GM19452 (cell line): ENCODE data around the gene UNC13A.

Source experiments
- ATAC-seq: cut with Tn5 transposase; IDR thresholded peaks from one replicate; pipeline ENCODE4 v1.9.1; 2021; ENCODE audit not compliant: unreplicated experiment

Gene UNC13A

DNA sequence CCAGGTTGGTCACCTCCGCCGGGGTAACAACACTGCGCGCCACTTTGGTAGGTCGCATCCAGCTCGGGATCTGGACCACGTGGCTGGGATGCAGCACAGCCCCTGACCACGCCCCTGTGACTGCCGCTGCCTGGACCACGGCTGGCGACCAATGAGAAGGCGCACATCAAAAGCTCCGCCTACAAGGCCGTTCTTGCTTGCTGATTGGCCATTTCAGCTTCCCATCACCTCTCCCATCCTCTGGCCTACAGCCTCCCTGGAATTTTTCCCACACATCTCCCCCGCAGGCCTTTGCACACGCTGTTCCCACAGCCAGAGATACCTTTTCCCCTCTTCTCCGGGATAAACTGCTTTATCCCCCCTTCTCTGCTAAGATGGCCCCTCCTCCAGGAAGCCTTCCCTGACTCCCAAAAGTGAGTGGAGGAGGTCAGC is 18.6 kb upstream of the UNC13A start:
- ATAC-seq: no peak

DNA sequence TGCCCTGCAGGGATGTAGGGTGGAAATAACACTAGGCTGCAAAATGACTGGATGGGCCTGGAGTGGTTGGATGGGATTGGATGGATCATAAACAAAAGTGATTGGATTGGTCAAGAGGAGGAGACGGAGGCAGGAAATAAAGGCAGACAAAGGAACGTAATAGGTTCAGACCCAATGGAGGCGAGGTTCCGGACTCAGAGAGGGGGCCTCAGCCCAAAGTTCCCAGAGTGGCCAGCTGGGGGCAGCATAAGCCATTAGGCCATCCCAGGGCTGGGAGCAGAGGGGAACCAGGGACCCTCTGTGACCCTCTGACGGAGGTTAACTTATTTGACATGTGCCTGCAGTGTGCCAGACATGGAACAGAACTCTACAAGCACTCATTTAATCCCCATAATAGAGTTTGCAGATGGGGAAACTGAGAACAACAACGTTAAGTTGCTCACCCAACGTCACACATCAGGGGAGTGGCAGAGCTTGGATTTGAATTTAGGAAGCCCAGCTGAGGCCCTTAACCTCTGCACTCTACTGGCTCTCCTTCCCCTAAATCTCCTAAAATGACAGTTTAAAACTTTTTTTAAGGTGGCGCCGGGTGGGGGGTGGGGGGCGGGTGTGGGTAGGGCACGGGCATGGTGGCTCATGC is 15.8 kb upstream of the UNC13A start:
- ATAC-seq: no peak

DNA sequence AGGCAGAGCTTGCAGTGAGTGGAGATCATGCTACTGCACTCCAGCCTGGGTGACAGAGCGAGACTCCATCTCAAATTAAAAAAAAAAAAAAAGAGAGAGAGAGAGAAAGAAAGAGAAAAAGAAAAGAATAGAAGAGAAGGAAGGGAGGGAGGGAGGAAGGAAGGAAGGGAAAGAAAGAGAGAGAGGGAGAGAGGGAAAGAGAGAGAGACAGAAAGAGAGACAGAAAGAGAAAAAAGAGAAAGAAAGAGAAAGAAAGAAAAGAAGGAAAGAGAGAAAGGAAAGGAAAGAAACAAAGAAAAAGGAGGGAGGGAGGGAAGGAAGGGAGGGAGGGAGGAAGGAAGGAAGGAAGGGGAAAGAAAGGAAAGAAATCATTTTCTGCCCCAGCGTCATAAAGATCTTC is 7.0 kb upstream of the UNC13A start:
- ATAC-seq: no peak

DNA sequence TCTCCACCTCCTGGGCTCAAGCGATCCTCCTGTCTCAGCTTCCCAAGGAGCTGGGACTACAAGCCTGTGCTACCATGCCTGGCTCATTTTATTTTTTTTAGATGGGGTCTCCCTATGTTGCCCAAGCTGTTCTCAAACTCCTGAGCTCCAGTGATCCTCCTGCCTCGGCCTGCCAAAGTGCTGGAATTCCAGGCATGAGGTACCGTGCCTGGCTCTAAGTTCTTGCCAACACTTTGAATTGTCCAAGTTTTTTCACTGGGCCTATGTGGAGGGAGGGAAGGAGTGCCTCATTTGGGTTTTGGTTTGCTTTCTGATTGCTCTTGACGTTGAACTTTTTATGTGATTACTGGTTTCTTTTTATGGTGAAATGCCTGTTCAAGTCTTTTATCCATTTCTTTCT is 4.4 kb upstream of the UNC13A start:
- ATAC-seq: no peak

DNA sequence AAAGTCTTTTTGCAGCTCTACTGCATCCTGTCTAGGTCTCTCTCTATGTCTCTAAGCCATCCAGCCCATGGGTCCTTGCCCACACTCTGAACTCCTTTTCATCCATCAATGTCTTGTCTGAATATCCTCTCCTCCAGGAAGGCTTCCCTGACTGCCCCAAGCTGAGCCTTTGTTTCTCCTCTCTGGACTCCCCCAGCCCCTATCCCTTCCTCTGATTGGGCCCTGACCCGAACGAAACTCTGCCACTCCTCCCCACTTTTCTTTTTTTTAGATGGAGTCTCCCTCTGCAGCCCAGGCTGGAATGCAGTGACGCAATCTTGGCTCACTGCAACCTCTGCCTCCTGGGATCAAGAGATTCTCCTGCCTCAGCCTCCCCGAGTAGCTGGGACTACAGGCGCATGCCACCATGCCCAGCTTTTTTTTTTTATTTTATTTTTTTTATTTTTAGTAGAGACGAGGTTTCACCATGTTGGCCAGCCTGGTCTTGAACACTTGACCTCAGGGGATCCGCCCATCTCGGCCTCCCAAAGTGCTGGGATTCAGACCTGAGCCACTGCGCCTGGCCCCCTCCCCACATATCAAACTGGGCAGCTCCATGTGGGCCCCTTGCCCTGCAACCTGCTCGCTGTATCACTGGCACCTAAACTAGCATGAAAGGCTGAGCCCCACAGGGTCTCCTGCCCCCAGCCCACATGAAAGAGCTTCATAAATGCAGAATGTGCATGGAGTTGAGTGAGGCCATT is 870 bp upstream of the UNC13A start:
- ATAC-seq: no peak

DNA sequence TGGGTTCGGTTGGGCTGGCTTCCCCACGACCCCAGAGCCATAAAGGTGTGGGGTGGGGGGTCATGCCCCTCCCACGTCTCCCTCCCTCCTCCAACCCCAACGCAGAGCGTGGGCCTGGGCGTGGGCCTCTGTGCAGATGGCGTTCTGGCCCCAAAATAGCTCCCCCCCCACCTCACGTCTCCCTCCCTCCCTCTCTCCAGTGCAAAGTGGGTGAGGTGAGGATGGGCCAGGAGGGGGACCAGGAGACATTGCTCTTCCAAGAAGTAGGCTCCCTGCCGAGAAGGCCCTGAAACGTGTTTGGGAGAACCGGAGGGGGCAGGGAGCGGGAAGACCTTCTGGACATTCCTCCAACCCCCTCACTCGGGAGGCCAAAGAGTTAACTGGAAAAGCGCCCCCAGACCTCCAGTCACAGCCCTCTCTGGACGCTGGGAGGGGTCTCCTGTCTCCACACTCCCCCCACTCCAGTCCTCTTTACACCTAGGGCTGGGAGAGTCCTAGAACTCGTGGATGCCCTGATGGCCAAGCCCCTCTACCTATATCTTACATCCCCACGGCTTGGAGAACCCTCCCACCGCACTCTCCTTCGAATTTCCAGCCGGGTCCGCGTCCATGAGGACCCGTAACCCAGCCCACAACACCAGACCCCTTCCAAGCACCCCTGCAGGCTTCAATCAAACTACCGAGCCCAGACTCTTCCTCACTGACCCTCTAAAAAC is 855 bp downstream of the UNC13A start:
- ATAC-seq: no peak

DNA sequence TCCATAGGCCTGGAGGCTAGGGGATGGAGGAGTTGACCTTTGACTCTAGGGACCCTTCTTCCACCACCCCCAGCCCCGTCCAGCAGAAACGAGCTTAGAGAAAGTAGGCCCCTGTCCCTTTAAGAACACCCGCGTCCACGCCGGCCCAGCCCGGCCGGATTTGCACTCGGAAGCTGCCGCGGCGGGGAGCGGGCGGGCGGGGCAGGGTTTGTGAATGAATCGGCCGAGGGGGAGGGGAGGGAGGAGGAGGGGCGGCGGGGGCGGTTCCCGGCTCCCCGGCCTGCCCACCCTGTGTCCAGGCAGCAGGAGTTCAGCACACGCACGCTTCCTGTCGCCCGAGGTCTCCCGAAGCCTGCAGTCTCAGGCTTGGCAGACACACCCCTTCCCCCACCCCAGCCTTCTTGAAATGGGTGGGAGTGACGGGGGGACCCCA is 1.5 kb downstream of the UNC13A start:
- ATAC-seq: no peak

DNA sequence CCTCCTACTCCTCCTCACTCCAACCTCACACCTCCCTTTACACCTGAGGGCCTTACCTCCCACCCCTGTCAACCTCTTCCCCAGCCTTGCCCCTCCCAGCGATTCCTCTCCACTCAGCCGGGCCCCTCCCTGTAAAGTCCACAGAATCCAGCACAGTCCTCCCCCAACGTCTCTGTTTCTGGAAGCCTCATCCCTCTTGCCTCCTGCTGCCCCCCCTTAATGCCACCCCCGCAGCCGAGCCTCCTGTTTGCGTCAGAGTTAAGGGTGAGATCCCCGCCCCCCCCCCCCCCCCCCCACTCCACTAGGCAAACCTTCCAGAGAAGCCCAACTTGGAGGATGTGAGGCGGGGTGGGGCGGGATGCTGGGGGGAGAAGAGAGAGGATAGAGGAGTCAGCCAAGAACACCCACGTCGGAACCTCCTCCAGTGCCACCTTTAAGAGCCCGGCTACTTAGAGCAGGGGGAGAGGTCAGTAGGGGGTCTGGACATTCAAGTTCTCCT is 2.1 kb downstream of the UNC13A start:
- ATAC-seq: no peak

DNA sequence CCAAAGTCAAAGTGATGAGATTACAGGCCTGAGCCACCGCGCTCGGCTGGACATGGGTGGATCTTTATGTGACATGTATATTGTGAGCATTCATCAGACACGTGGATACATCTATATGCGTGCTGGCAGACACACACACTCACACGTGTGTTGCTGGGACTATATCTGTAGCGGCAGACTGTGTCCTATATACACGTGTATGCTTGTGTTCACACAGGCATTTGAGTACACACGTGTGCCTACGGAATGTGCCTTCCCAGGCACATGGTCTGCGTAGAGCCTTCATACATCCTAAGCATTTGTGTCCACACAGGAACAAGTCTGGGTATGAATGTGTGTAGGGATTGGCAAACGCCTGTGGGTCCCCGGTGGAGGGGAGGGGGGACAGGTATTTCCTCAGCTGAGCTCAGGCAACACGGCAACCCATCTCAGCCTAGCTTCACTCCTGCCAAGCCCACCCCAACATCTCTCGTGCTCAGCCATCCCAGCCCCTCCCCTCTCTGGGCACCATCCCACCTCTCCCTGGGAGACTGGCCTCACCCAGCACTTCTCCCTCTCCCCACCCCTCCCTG is 2.6 kb downstream of the UNC13A start:
- ATAC-seq: no peak

DNA sequence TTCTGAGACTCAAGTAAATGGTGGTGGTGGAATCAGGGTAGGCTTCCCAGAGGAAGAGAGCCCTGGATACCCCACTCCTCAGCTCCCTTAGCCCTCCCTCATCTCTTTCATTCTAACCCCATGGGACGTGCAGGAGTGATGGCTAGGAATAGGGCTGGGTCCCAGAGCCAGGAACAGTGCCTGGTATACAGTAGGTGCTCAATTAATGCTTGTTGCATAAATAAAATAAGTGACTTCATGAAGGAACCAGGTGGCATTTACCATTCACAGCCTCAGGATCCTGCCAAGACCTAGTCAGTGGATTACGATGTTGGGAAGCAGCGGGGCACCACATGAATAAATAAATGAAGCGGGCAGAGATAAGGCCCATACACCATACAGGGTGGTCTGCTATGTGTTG is 3.9 kb downstream of the UNC13A start:
- no peak for ATAC-seq

DNA sequence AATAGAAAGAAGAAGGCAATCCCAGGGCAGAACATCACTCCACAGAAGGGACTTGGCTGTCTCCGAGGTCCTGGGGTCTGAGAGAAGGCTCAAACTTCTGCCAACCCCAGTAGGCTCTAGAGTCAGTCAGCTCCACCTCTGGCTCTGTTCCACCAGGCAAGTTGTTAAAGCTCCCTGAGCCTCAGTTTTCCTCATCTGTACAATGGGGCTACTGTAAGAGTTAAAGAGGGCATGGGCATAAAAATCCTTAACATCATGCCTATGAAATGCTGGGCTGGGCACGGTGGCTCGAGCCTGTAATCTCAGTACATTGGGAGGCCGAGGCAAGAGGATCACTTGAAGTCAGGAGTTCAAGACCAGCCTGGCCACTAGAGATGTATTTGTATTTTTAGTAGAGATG is 5.1 kb downstream of the UNC13A start:
- no peak for ATAC-seq

DNA sequence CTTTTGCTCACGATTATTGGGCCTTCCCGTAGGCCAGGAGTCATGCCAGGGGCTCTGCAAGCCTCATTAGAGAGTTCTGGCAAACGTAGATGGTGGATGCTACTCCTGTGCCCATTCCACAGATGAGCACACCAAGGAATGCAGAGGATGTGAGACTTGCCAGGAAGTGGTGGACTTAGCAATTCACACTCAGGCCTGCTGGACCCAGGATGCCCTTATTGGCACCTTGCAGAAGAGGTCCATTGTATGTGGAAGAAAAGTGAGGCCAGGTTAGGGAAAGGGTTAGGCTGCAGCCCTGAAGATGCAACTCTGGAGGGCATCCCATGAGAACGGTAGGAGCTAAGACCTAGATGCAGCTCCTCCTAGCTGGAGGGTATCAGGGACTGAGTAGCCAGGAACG is 5.9 kb downstream of the UNC13A start:
- ATAC-seq: no peak

DNA sequence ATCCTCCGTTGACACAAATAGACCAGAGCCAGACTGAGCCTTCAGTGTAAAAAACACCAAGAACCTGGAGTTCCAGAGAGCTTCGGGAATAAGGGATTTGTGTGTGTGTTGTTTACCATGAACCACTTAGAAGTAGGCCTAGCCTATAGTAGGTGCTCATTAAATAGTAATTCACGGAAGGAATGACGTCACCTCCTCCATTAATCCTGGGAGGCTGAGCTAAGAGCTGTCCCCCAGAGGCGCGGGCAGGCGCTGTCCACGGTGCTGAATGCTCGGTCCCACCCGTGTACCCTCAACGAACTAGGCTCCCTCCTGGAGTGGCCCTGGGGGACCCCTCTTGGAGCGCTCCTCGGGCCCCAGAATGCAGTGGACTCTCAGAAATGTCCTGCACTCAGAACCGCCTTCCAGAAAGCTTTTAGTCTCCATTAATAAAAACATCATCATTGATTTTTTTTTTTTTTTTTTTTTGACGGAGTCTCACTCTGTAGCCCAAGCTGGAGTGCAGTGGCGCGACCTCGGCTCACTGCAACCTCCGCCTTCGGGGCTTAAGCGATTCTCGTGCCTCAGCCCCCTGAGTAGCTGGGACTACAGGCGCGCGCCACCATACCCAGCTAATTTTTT is 6.5 kb downstream of the UNC13A start:
- ATAC-seq: no peak

DNA sequence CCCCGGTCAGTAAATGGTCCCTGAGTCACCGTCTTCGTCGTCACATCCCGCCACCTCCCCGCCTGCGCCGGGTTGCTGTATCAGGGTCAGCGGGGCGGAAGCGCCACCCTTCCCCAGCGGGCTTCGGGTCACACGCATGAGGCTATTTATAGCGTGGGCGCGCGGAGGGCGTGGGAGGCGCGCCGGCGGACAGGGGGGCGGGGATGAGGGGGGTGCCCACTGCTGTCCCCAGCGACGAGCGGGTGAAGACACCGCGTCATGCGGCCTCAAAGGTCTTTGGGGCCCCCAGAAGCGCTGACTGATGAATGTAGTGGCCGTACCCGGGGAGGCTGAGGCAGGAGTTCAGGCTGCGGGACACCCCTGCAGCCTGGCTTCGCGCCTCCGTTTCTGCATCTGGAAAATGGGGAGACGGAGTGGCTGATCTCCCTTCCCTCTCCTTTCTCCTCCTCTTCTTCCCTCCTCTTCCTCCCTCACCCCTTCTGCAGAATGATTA is 7.9 kb downstream of the UNC13A start:
- no peak for ATAC-seq

DNA sequence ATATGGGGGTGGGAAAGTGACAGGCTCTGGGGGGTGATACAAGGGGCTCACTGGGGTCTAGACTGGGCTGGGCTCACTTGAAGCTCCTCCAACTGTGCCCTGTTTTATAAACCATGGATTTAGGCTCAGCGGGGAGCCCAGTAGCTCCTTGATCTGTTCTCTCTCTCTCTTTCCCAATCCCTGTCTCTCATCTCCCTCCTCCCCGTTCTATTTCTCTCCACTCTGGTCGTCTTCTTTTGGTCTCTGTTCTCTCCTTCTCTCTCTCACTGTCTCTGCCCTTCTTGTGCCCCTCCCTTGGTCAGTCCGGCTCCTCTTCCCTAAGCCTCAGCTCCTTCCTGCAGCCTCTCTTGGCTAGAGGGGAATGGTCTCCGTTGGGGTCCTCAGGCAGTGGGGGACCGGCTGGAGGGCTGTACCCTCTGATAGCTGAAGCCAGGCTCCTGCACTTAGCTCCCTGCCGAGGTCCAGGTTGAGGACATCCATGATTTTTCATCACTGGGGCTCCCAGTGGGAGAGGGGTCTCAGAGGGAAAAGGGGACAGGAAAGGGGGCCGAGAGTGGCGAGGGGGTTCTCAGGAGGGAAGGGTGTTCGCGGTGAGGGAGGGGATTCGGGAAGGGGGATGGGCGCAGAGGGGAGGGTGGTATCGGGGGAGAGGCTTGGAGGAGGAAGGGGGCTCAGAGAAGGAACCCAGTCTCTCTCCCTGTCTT is 8.5 kb downstream of the UNC13A start:
- ATAC-seq: no peak

DNA sequence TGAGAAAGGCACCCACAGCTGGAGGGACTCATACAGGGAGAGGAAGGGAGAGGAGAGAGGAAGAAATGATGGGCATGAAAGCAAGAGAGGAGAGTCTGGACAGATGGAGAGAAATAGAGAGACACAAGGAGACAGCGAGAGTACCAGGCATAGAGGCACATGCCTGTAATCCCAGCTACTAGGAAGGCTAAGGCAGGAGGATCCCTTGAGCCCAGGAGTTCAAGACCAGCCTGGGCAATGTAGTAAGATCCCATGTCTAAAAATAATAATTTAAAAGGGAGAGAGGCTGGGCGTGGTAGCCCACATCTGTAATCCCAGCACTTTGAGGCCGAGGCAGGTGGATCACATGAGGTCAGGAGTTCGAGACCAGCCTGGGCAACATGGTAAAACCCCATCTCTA is 9.3 kb downstream of the UNC13A start:
- no peak for ATAC-seq

DNA sequence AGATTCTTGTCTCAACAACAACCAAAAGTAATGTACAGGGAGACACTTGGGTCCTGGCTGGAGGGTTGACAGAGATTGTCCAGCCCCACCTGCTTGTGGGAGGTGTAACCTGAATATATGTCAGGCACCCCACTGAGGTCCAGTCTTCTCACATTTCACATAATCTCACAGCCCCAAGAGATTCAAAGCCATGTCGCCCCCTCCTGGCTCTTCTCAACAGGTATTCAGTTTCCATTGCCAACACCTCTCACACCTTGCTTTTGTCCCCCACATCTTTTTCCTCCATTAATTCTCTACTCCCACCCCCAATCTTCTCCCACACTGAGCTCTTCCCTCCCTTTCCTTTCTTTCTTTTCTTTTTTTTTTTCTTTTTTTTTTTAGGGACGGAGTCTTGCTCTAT is 11.2 kb downstream of the UNC13A start:
- no peak for ATAC-seq

DNA sequence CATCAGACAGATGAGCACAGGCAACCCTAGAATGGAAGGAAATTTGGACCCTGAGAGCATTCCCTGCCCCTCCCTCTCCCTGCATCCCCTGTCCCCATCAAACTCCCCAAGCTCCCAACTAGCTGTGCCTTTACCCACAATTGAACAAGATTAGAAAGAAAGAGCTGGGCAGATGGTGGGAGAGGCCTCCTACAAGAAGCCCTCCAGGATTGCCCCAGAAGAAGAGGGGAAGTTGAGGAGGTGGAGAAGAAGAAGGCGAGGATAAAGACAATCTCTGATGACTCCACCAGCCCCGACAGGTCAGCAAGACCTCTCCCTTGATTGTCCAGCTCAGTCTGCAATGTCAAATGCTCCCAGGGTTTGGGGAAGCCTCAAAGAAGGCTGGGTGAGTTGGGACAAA is 11.9 kb downstream of the UNC13A start:
- no peak for ATAC-seq

DNA sequence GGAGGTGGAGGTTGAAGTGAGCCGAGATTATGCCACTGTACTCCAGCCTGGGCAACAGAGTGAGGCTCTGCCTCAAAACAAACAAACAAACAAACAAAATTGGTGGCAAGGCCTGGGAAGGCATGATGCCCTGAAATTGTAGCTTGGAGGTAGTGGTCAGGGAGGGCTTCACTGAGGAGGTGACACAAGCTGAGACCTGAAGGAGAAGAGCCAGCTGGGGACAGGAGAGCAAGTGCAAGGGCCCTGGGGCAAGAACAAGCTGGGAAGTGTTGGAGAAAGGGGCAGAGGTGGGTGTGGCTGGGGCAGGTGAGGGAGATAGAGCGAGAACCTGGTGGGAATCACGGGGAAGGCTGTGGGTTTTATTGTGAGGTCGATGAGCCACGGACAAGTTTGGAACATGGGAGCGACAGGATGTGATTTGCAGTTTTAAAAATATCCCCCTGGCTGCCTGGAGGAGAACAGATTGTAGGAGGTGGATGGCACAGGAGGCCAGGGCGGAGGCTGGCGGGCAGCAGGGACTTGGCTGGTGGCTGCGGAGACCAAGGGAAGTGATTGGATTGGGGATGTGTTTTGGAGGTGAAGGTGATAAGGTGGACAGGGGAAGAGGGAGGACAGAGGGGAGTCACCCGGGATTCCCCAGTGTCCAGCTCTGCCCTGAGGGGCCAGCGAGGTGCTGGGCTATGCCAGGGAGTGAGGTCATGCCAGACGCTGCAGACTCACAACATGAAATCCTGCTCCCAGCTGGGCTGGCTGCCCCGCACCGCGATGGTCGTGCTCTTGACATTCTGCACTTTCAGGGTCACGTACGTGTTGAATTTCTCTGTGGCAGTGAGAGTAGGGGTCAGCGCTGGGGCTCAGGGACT is 14.0 kb downstream of the UNC13A start:
- no peak for ATAC-seq
